Muscle of back (tissue), 11 donors: Measurements from ENCODE around the gene RECK. TPM values are rescaled to one million over a fixed set of nuclear protein-coding genes. Genes with fewer than 3 reads are reported as not detected.
A peak's percentile ranks its signal among the peaks of the same experiment; 100 is the strongest.

Source experiments
- DNase-seq, 3 donors: peaks; one replicate each; pipeline versions ENCODE4 v3.0.0 to v3.0.0-alpha.2; 2013
- polyA plus RNA-seq, 10 donors: library from polyadenylated mRNA; unstranded; fragments of 120-200 nt; gene quantifications; one replicate each; pipeline ENCODE4 v1.2.1, GENCODE V29; 2013; ENCODE audit not compliant: insufficient read length in 10 of 10

The RECK gene
- polyA plus RNA-seq, 10 donors: 23.3 to 55.7 (median 28.1) TPM

DNA sequence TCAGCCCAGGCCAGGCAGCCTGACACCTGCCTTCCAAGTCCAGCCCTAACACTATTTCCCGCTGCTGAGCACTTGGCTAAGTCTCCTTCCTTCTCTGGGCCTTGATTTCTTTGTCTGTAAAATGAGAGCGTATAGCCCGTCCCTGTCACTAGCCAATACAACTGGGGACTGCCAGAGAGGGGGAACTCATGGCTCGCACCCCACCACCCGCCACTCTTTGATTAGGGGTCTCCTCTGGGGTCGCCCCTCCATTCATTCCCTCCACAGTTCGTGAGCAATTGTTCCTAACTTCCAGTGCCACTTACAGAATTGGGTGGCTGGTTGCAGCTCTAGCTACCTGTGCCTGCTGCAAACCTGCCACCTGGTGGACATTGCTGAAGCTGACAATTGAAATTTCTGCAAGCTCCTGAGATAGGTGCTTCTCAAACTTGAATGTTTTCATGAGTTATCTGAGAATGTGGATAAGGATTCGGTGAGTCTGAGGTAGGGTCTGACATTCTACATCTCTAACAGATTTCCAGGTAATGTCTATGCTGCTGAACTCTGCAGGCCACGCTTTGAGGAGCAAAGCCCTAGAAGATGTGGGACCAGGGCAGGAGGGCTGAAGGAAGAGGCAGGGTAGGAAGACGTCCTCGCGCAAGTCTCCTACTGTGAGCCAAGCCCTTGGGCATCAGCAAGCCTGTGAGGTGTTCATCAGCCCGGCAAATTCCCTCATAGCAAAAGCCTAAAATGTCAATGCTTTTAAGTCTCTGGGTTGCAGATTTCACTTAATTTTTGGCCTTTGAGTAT, 13.3 kb upstream of the RECK start:
- DNase-seq: peak in 2 of 3 donors; percentile 76 to 80

DNA sequence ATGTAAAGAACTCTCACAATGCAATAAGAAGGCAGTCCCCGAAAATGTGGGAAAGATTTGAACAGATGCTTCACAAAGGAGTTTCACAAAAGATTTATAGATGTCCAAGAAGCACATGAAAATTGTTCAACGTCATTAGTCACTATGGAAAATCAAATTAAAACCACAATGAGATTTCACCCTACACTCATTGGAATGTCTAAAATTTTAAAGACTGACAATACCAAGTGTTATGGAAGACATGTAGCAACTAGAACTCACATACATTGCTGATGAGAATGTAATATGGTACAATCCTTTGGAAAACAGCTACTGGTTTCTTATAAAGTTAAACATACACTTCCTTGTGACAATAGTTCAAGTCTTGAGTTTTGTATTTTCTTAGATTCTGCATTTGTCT, 11.0 kb upstream of the RECK start:
- no peak for DNase-seq

DNA sequence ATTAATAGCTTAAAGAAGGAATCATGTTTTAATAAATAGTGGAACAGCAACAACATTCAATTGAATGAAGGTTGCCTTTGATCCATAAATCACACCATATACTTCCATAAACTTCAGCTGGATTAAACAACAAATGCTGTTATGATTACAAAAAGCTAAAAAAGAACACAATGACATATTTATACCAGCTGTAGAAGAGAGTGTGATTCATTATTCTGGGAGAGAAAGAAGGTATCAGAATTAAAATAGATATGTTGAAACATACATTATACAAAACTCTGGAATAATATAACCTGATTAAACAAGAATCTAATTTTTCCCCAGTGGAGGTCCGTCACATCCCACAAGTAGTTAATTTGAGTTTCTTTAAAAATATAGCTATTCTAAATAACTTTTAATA, 7.5 kb upstream of the RECK start:
- no peak for DNase-seq

DNA sequence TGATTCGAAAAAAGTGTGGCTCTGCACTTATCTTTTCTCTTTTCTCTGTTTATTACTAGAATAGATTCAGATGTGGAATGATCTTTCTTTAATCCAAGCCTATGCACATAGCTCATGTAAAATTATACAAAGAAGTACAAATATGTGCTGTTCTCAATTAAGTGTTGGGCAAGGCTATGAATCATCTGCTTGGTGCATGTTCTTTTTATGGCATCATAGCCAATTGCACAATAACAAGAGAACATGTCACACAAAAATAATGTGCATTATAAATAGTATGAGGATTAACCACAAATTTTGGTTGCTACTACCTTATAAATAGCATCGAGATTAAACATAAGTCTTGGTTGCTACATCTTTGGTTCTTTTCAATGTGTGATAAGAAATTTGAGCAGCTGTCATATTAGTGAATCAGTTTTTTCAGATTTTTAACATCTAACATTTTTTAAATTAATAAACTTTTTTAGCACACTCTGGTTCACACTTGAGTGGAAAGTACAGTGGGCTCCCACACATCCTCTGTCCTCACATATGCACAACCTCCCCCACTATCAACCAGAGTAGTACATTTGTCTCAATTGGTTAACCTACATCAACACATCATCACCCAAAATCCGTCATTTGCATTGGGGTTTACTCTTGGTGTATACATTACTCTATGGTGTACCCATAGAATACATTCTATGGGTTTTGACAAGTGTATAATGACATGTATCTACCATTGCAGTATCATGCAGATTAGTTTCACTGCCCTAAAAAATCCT, 6.8 kb upstream of the RECK start:
- DNase-seq: peak in 2 of 3 donors; percentile 23 to 93

DNA sequence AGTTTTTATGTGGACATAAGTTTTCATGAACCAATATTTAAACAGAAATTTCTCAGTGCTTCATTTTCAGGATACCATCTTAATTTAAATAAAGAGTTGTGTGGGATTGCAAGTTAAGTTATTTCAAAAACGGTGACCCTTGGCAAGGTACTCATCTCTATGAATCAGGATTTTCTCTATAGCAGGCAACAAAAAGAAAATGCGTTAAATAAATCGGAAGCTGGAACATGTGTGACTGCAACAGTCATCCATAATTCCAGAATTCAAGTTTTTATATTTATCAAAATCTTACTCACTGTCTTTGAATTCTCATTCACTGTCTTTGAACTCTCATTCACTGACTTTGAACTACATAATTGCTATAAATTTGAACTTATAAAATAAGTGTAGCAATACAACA, 5.8 kb upstream of the RECK start:
- no peak for DNase-seq

DNA sequence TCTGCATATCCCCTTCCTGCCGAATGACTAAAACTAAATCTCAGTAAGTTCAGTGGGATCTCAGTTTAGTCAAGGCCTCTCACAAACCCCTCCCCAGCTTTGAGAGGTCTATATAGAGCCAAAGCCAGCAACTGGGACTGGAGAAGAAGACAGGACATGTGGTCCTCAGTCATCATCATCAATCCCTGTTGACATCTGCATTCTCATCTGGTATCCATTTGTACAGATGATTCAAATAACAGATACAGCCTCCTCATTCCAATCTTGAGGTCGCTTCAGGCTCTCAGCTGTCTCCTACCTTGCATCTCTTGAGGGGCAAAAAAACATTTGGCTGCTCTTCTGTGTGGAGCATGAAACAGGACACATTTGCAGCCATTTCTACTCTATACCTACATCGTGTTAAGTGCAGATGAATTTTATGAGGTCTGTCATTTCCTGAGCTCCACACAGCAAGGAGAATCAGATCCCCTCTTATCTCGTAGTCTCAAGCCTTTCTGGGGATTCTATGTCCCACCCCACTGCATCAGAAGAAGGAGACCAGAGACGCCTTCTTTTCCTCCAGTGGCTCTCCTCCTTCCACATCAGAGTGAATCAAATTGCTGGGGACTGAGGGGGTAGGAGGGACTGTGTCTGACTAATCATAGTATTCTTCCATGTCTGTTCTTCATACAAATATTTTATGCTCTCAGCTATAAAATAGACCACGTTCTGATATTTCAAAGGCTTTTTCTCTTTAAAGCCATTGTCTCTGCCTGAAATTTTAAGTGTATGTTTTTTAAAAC, 4.7 kb upstream of the RECK start:
- no peak for DNase-seq

DNA sequence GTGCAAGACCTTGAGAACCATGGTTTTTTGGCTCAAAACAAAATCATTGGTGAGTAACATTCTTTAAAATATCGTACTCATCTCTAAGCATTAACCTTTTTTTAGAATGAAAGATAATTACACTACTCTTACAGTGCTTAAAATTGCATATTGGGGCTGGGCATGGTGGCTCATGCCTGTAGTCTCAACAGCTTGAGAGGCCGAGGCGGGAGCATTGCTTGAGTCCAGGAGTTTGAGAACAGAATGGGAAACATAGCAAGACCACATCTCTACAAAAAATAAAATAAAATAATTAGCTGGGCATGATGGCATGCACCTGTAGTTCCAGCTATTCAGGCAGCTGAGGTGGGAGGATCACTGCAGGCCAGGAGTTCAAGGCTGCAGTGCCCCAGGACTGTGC, 2.9 kb upstream of the RECK start:
- DNase-seq: no peak

DNA sequence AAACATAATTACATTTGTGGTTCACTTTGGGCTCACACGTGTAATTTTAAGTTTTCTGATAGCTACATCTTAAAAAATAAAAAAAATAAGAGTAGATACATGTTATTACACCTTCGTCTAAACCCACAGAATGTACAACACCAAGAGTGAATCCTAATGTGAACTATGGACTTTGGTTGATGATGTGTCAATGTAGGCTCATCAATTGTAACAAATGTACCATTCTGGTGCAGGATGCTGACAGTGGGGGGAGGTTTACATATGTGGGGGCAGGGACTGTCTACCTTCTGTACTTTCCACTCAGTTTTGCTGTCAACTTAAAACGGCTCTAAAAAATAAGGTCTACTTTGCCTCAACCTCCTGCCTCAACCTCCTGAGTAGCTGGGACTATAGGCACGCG, 2.5 kb upstream of the RECK start:
- no peak for DNase-seq

DNA sequence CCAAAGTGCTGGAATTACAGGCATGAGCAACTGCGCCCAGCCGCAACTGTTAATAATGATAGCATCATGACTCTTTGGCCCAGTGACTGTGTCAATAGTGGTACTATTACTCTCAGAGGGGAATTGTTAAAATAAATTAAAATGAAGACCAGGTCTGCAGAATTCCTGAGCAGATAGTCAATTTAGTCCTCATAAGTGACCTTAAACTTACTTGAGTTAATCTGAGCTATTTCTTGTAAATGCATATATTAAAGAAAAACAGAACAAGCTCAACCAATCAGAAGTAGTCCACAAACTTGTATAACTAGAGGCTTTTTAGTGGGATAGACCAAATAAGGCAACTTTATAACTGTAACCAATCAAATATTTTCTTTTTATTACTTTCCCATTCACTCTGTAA, 1.7 kb upstream of the RECK start:
- DNase-seq: no peak

DNA sequence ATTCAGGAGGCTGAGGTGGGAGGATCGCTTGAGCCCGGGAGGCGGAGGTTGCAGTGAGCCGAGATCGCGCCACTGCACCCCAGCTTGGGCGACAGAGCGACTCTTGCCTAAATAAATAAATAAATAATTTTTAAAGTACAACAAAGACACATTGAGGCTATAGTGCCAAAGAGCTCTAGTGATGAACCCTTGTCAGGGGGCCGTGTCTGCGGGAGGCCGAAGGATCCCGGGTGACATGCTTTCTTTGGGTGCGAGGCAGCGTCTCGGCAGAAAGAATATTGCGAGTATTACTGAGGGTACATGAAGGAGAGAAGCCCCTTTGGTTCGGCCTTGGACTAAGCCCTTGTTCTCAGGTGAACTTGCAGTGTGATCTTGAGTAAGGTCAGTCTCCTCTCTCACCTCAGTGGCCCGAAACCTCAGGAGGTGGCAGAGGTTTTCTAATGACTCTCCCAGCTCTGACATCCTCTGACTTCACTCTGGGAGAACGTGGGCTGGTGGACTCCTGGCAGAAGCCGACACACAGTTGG, 397 bp upstream of the RECK start:
- no peak for DNase-seq

DNA sequence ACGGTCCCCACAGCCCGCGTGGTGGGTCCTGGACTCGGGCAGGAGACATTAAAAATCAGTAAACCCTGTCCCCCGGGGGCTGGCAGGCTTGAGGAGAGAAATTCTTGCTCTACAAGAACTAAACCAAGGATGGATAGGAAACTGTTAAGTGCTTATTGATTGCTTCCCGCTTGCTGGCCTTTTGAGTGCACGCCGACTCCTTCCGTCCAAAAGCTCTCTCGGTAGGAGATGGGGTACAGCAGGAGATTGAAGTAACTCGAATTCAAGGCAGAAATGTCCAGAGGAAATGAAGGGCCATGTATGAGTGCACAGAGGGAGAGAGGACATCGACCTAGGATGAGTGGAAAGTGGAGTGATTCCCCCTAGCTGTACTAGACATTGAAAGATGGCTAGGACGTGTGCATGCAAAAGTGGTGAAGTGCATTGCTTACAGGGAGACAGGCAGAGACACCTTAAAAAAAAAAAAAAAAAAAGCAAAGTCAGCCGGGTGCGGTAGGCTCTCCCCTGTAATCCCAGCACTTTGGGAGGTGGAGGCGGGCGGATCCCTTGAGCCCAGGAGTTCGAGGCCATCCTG, 923 bp downstream of the RECK start:
- DNase-seq: peak in 1 of 3 donors; percentile 48

DNA sequence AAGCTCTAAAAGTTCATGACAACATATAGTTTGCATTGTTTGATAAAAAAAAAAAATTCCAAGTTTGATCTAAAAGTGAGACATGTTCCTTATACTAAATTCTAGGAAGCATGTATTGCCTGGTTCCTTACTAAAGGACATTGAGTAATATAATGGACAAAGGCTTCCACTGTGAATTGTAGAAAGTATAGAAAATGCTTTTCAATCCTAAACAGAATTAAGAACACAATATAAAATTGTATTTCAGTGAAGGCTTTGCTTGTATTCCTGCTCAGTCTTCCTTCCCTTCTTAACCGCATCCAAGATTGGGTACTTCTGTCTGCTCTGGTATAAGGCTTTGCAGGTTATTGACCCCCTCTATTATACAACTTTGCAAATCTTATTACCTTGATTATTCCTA, 2.4 kb downstream of the RECK start:
- no peak for DNase-seq

DNA sequence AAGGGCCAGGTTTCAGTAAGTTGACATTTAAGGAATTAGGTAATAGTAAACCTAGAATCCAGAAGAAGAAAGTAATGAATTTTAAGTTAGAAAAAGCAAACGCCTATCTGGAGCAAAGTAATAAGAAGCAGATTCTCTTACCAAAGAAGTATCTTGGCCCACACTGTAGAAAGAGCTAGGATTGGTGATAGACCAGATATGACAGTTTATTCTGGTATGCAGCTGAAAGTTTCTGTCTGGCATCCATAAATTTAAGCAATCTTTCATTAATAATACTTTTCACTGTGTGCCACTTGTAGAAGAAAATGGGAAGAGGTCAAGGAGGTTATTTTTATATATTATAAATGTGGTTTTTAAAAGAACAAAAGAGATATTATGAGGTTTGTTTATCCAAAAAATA, 3.0 kb downstream of the RECK start:
- peak in 1 of 3 donors; percentile 25 for DNase-seq

DNA sequence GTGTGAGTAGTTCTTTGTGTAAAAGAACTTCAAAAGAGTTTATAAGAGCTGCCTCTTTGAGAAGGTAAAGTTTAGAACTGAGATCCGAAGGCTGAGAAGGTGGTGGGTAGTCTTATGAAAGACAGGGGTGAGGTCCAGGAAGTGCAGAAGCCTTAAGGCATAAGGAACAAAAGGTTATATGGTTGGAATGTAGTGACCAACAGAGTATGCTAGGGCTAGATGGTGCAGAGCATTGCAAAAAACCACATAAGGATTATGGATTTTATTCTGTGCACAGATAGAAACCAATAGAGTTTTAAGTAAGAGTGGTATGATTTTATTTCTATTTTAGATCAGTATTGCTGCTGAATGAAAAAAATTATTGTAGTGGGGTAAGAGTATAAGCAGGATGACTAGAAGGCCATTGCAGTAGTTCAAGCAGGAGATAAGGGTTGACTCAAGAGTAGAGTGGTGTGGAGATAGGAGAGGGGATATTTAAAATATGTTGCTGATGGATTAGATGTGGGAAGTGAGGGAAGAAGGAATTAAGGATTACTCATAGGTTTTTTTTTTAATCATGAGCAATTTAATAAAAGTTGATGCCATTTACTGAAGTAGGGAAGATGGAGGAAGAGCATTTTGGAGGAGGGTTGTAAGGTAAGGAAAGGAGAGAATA, 3.7 kb downstream of the RECK start:
- peak in 1 of 3 donors; percentile 25 for DNase-seq

DNA sequence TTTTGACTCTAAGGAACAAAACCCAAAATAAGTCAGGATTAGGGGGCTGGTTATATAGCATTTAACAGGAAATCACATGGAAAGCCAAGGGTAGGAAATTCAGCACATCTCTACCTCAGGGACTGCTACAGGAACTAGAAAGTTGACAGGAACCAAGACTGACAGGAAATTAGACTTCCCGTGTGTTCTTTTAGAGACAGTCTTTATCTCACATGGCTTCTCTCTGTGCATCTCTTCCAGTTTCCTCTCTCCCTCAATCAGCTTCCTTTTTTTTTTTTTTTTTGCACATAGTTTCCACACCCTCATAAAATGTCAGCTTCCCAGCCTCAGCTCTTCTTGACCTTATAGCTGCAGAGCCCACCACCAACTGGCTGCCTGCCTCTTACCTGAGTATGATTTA, 4.8 kb downstream of the RECK start:
- no peak for DNase-seq

DNA sequence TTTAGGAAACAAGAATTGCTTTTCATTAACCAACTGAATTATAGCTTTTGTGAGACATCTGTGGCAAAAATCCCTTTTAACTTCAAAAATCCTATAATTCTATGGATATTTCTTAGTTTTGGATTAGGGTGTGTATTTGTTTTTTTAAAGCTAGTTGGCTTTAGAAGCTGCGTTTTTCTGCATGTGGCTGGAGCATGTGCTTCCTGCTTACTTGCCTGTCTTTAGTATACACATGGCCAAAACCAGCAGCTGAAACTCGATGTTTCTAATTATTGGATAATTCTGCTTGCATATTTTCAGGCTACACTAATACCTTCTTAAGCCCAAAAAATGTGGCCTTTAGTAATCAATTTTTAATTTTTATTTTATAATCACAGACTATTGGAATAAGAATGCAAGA, 8.9 kb downstream of the RECK start:
- no peak for DNase-seq

DNA sequence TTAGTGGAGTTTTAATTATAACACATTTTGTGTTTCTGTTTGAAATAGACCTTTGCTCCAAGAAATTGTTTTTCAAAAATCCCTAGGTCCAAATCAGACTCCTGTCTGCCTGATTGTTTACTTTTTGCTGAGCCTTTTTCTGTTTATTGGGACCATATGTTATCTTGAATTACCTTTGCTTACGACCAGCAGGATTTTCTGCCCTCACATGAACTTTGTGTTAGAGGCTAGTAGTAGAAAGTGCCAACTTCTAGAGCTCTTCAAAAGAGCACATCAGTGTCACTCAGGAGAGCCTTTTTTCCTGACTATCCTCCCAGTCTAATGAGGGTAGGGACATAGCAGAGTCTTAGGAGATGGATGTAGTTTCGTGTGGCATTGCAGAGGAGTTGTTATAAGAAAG, 10.2 kb downstream of the RECK start:
- no peak for DNase-seq

DNA sequence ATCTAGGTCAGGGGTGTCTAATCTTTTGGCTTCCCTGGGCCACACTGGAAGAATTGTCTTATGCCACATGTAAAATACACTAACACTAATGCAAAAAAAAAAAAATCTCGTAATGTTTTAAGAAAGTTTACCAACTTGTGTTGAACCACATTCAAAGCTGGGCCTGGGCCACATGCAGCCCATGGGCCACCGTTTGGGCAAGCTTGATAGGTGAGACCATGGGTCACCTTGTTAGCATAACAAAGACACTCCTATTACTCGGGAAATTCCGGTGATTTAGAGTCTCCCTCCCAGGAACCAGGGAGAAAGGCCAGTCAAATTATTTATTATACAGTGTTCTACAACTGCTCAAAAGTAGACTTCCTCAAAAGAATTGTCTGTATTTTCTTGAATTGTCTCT, 12.7 kb downstream of the RECK start:
- DNase-seq: no peak

DNA sequence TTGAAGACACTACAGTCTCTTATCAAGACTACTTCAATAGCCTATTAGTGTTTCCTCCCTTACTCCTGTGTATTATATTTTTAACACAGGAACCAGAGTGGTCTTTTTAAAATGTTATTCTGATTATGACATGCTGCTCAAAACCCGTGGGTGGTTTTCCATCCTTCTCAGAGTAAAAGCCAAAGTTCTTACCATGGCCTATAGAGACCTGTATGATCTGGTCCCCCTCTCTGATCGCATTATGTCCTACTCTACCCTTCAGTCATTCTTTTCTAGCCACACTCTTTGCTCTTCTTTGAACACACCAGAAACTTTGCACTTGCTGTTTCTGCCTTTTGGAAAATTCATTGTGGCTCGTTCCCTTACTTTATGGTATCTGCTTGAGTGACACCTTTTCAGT, 13.8 kb downstream of the RECK start:
- no peak for DNase-seq

DNA sequence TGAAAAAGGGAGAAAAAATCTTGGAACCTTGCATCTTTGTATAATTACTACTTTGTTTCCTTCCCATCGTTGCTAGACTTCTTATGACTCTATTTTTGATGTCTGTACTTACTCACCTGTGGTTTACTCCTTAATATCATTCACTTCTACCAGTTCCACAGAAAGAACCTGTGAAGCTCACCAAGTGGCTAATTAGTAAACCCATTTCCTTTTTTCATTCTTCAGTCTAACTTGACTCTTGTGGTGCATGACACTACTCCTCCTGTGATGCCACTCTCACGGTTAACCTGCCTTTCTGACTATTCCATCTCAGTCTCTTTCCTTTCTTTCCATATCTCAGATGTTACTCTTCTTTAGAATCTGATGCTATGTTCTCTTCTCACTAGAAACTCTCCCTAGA, 14.6 kb downstream of the RECK start:
- DNase-seq: no peak

DNA sequence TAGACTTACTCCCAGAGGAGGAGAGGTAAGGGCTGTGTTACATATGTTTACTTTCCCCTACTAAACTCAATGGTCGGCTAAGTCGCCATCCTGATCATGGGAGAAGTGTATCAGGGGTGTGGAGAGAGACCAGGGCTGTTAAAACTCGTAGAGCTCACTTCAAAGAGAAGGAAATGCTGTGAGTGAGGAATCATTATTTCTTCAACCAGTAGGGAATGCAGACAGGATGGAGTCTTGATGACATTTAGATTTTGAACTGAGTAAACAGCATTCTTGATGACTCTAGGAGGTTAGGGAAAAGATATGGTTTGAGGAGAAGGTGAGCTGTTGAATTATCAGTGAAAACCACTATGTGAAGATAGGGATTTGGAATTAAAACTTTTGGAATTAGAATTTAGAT, 17.3 kb downstream of the RECK start:
- no peak for DNase-seq

DNA sequence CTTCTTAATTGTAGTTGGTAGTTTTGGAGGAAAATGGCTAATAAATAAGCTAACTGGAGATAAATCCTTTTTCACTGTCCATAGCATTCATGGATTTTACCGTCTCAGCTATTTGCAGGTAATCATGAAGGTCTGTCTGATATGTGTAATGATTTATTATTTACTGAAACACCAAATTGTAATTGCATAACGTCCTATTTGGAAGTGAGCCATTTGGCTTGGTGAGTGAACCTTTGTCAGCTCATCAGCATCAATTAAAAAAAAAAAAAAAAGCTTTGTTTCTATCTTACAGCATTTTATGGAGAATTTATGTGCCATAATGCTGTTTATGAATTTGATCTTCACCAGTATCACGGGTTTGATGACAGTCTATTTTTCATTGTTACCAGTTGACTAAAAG, 20.2 kb downstream of the RECK start:
- DNase-seq: no peak
